Tibial nerve (tissue), 4 donors: ENCODE data around the gene MMP25.

ENCODE experiments used
- CTCF ChIP-seq, 5 experiments: fragments of 200-600 bp in 3 of 5; fragments of 450-650 bp in 2 of 5; sonication (generic) in 3 of 5; IDR thresholded peaks; one replicate each; pipeline ENCODE4 v1.5.1; 2016 to 2019; ENCODE audit warnings: antibody characterized with exemption in 5 of 5, mild to moderate bottlenecking in 3 of 5, moderate library complexity in 2 of 5
- EP300 ChIP-seq, 2 donors: sonication (generic); formaldehyde crosslinking; IDR thresholded peaks; one replicate each; pipeline ENCODE4 v1.6.1; 2017; ENCODE audit warnings: antibody characterized with exemption in 2 of 2, mild to moderate bottlenecking in 1 of 2
- POLR2A ChIP-seq, 2 donors: fragments of 450-650 bp; IDR thresholded peaks; one replicate each; pipeline ENCODE4 v1.6.1; 2017; ENCODE audit warnings: antibody characterized with exemption in 2 of 2, mild to moderate bottlenecking in 2 of 2, moderate library complexity in 2 of 2

GRCh38 chr16:3042376-3042775, 4.0 kb upstream of the MMP25 start:
- no peak for TF ChIP-seq CTCF (IDR thresholded peaks at IDR 0.05)
- TF ChIP-seq POLR2A (IDR thresholded peaks at IDR 0.05): no peak
- no peak for TF ChIP-seq EP300 (IDR thresholded peaks at IDR 0.05)
